Loucy (cell line): ENCODE measurements around the gene OR6P1.

Experiments
- H2AFZ ChIP-seq: fragments of 200-600 bp; sonication (generic); 2 replicates; pipeline ENCODE4 v1.6.0; 2016; ENCODE audit warnings: antibody characterized with exemption, mild to moderate bottlenecking, low read length, moderate library complexity
- H3F3A ChIP-seq: fragments of 200-600 bp; 2 replicates; pipeline ENCODE4 v1.6.0; 2016; ENCODE audit warnings: antibody characterized with exemption, low read depth, mild to moderate bottlenecking
- H3K27me3 ChIP-seq: fragments of 200-600 bp; sonication (generic); 2 replicates; pipeline ENCODE4 v1.6.1; 2014; ENCODE audit warnings: low read length, mild to moderate bottlenecking; ENCODE audit not compliant: insufficient read depth, poor library complexity, severe bottlenecking
- H3K36me3 ChIP-seq: fragments of 200-600 bp; sonication (generic); 2 replicates; pipeline ENCODE4 v1.6.1; 2016; ENCODE audit warnings: low read length; ENCODE audit not compliant: insufficient read depth
- H3K4me1 ChIP-seq: fragments of 200-600 bp; sonication (generic); 2 replicates; pipeline ENCODE4 v1.5.1; 2014; ENCODE audit warnings: low read length, mild to moderate bottlenecking; ENCODE audit not compliant: insufficient read depth, poor library complexity, severe bottlenecking
- H3K4me2 ChIP-seq: fragments of 200-600 bp; sonication (generic); 2 replicates; pipeline ENCODE4 v1.6.0; 2014; ENCODE audit warnings: antibody characterized with exemption, low read length, low read depth, mild to moderate bottlenecking; ENCODE audit not compliant: poor library complexity, severe bottlenecking
- H3K4me3 ChIP-seq: fragments of 200-600 bp; sonication (generic); 2 replicates; pipeline ENCODE4 v1.5.1; 2014; ENCODE audit warnings: low read length, mild to moderate bottlenecking, mixed read lengths; ENCODE audit not compliant: poor library complexity, severe bottlenecking
- H3K79me2 ChIP-seq: fragments of 200-600 bp; sonication (generic); 2 replicates; pipeline ENCODE4 v1.6.1; 2014; ENCODE audit warnings: low read length; ENCODE audit not compliant: insufficient read depth
- H3K9ac ChIP-seq: fragments of 200-600 bp; sonication (generic); 2 replicates; pipeline ENCODE4 v1.6.0; 2014; ENCODE audit warnings: mild to moderate bottlenecking, low read depth, low read length, moderate library complexity; ENCODE audit not compliant: poor library complexity, severe bottlenecking
- H3K9me2 ChIP-seq: fragments of 200-600 bp; sonication (generic); replicated peaks from 2 replicates; pipeline ENCODE4 v1.6.1; 2016; ENCODE audit warnings: low read depth, low read length, mixed read lengths
- H3K9me3 ChIP-seq: fragments of 200-600 bp; sonication (generic); 2 replicates; pipeline ENCODE4 v1.6.1; 2014; ENCODE audit warnings: mild to moderate bottlenecking, antibody characterized with exemption, low read length, low read depth; ENCODE audit not compliant: insufficient read depth
- H4K20me1 ChIP-seq: fragments of 200-600 bp; sonication (generic); 2 replicates; pipeline ENCODE4 v1.6.0; 2014; ENCODE audit warnings: antibody characterized with exemption, low read length, mild to moderate bottlenecking; ENCODE audit not compliant: insufficient read depth, poor library complexity, severe bottlenecking
- CTCF ChIP-seq: fragments of 200-600 bp; sonication (generic); conservative IDR thresholded peaks from 2 replicates; pipeline ENCODE4 v1.5.1; 2014; ENCODE audit warnings: mild to moderate bottlenecking, antibody characterized with exemption, low read length
- EZH2phosphoT487 ChIP-seq: fragments of 200-600 bp; IDR thresholded peaks from 2 replicates; pipeline ENCODE4 v1.6.1; 2018; ENCODE audit warnings: antibody characterized with exemption, mild to moderate bottlenecking, moderate library complexity, borderline replicate concordance

OR6P1 gene

GRCh38 chr1:158552296-158552695 lies 18.1 kb downstream of the OR6P1 start:
- Histone ChIP-seq H3F3A (no peaks in the 10 kb centered on the region), H3K27me3 (no peaks in the 10 kb centered on the region), H3K36me3 (no peaks in the 10 kb centered on the region), H3K9me3 (no peaks in the 10 kb centered on the region), H2AFZ (no peak overlapping the region), H3K4me1 (no peaks in the 10 kb centered on the region), H3K4me2 (no peak overlapping the region), H3K79me2 (no peaks in the 10 kb centered on the region), H3K4me3 (no peak overlapping the region), H3K9ac (no peak overlapping the region), H4K20me1 (no peaks in the 10 kb centered on the region), H3K9me2 (no peaks in the 10 kb centered on the region)
- TF ChIP-seq CTCF, result no peak
- TF ChIP-seq EZH2phosphoT487, result no peak

- Histone ChIP-seq H3K4me3 (no peak overlapping the region), H3K27me3 (no peaks in the 10 kb centered on the region), H3K9me3 (no peaks in the 10 kb centered on the region), H3K4me2 (no peak overlapping the region), H3K36me3 (no peaks in the 10 kb centered on the region), H3K9me2 (no peaks in the 10 kb centered on the region), H4K20me1 (no peaks in the 10 kb centered on the region), H3K79me2 (no peaks in the 10 kb centered on the region), H3K4me1 (no peaks in the 10 kb centered on the region), H3K9ac (no peak overlapping the region), H3F3A (no peaks in the 10 kb centered on the region), H2AFZ (no peak overlapping the region)
- TF ChIP-seq EZH2phosphoT487 (no peak), CTCF (no peak)
Observed at GRCh38 chr1:158547533-158547932, 22.8 kb downstream of the OR6P1 start.

- Histone ChIP-seq H2AFZ (no peak overlapping the region), H3K79me2 (no peaks in the 10 kb centered on the region), H3K4me1 (no peaks in the 10 kb centered on the region), H3K9ac (no peak overlapping the region), H3F3A (no peaks in the 10 kb centered on the region), H3K9me2 (no peaks in the 10 kb centered on the region), H3K9me3 (no peaks in the 10 kb centered on the region), H3K4me2 (no peak overlapping the region), H3K4me3 (no peak overlapping the region), H4K20me1 (no peaks in the 10 kb centered on the region), H3K36me3 (no peaks in the 10 kb centered on the region), H3K27me3 (no peaks in the 10 kb centered on the region)
- no peak for TF ChIP-seq EZH2phosphoT487
- TF ChIP-seq CTCF, result no peak
Observed at GRCh38 chr1:158537609-158538008, 32.8 kb downstream of the OR6P1 start.
